Spleen (tissue), 7 donors: ENCODE data around the gene SEMA5A.

ENCODE experiments used
- CTCF ChIP-seq, 11 experiments: fragments of 200-600 bp in 7 of 11; fragments of 450-650 bp in 4 of 11; sonication (generic) in 4 of 11; IDR thresholded peaks in 8 of 11; conservative IDR thresholded peaks in 3 of 11; 1 replicate in 7 of 11; 2 replicates in 4 of 11; pipeline versions ENCODE4 v1.4.0 to v1.8.0; 2016 to 2021; ENCODE audit warnings: antibody characterized with exemption in 11 of 11, inconsistent platforms in 4 of 11, mild to moderate bottlenecking in 1 of 11
- POLR2A ChIP-seq, 3 donors: fragments of 450-650 bp; IDR thresholded peaks; one replicate each; pipeline ENCODE4 v1.5.1; 2017; ENCODE audit warnings: antibody characterized with exemption in 3 of 3, mild to moderate bottlenecking in 1 of 3
- POLR2AphosphoS5 ChIP-seq, 3 donors: sonication (generic); formaldehyde crosslinking; IDR thresholded peaks; one replicate each; pipeline ENCODE4 v1.5.1; 2017; ENCODE audit warnings: antibody characterized with exemption in 3 of 3
- donor health status: DM: no; HTN: no; CAD: no; lungs with moderate emphysema.
- donor health status: DM: no; HTN: no; CAD: no.
- donor health status: DM: no; HTN: no; CAD: no.

- TF ChIP-seq CTCF (IDR thresholded peaks at IDR 0.05 in 8 of 11, conservative IDR thresholded peaks at IDR 0.05 in 3 of 11) (no peak), POLR2AphosphoS5 (IDR thresholded peaks at IDR 0.05) (no peak), POLR2A (IDR thresholded peaks at IDR 0.05) (no peak)
Measured at GRCh38 chr5:9454491-9454890, 91.4 kb downstream of the SEMA5A start.
